Fibroblast of skin of right biceps (primary cell): ENCODE measurements around the gene MIER1.

ENCODE experiments used
- DNase-seq: peaks from one replicate; pipeline ENCODE4 v3.0.0-alpha.2; 2013

MIER1 gene

GRCh38 chr1:67001682-67002425 is 77.1 kb downstream of the MIER1 start:
- no peak for DNase-seq

GRCh38 chr1:67004176-67004575 is 79.4 kb downstream of the MIER1 start:
- DNase-seq: no peak

DNA sequence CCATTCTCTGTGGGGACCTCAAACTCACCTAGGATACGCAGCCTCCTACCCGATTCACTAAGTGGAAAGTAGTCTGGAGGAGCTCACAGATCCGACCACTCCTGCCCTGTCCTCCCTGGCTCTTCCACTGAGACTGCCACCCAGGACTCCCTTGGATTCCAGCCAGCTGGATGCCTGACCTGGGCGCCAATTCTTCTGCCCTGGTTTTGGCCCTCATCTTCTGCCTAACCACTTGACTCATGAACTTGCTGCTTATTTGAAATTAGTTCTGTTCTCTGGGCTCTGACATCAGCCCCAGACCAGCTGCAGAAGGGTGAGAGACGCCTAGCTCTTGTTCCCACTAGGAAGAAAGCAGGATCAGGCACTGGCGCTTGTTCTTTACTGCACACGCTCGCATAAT is 80.3 kb downstream of the MIER1 start:
- DNase-seq: no peak

GRCh38 chr1:67009792-67010191 is 85.0 kb downstream of the MIER1 start:
- no peak for DNase-seq

- peak; percentile 53 for DNase-seq
These were observed 88.8 kb downstream of the MIER1 start for GRCh38 chr1:67013573-67013972.

DNA sequence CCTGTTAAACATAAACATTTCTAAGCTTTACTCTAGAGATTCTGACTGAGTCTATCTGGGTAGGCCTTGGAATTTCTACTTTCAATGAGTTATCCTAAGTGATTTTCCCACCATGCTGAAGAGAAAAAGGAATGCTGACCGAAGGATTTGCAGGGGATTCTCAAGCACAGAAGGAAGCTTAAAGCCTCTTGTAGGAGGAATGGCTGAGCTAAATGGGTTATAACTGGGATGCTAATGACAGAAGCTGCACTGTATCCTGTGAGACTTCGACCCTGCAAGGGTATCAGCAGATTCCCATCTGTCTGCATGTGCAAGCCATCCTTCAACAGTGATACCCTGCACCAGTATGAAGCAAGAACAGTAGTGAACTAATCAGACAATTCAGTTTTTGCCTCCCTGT is 93.8 kb downstream of the MIER1 start:
- DNase-seq: peak; percentile 14

DNA sequence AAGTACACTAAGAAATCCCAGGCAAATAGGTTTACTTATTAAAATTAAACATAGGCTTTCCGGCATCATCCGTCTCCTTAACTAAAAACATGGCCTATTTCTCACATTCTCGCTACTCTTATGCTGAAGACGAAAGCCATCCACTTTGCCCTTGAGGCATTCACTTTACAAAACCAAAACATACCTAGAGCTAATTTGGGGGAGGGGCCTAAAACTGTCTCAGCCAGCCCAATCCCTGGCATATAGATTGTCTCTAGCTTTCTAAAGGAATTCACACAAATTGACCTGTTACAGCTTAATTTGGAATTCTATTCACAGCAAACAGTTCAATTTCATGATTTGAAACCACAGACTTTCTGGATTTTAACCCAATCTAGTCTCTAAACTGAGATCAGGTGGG is 94.3 kb downstream of the MIER1 start:
- no peak for DNase-seq

GRCh38 chr1:67019600-67020136 is 94.9 kb downstream of the MIER1 start:
- peak; percentile 92 for DNase-seq

GRCh38 chr1:67020304-67020703 is 95.5 kb downstream of the MIER1 start:
- DNase-seq: peak; percentile 55

GRCh38 chr1:67020765-67021164 is 96.0 kb downstream of the MIER1 start:
- DNase-seq: no peak

DNA sequence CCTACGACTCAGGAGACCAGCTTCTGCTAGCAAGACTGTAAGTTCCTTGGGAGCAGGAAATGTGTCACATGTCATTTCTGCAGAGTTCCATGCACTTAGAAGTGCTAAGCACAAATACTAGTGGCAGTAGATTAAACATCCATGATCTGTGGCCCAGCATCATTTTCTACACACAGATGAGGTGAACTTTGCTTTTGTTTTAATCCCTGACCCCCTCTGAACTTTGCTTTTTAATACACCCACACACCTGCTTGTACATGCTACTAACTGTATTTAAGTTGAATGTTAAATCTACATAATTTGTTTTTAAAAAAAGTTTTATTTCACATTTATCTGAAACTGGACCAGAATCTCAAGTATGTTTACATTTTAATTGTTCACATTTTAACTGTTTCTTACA is 104.7 kb downstream of the MIER1 start:
- no peak for DNase-seq

GRCh38 chr1:67031121-67031858 is 106.5 kb downstream of the MIER1 start:
- DNase-seq: peak; percentile 42

DNA sequence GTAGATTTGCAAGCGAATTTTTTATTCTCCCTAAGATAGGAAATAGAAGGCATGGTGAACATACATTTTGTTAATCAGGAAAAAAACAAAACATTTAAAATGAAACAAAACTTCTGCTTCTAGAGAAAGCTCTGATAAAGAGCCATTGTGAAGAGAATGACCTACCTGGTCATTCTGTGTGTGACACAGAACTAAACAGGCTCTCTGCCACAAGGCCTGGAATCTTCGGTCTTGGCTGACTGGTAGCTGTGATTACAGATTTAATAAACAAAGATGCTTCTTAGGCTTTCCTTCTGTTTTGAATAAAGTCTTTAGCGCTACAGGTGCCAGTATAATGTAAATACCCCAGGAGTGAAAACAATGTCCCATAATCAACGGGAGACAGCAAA is 107.1 kb downstream of the MIER1 start:
- DNase-seq: no peak
